Calu3 (cell line): ENCODE measurements around the gene ANKZF1. TPM values are rescaled to one million over a fixed set of nuclear protein-coding genes. Genes with fewer than 3 reads are reported as not detected.

ENCODE experiments used
- BruUV-seq: library from RNA; stranded (reverse); fragments of 400-500 nt; replicated peaks from 2 replicates; lab custom pipeline; 2021; lab: Mats Ljungman, UMichigan
- CTCF ChIA-PET: fragments of 300-600 bp; sonication (Branson Sonifier 250); formaldehyde crosslinking; loops from one replicate; lab custom pipeline; 2022; ENCODE audit warnings: antibody characterized with exemption; lab: Charles Lee
- DNase-seq: peaks from one replicate; pipeline ENCODE4 v3.0.0; 2022
- H3K27ac Mint-ChIP-seq: one replicate; pipeline ENCODE4 v1.8.0; 2022; ENCODE audit warnings: mixed read lengths; ENCODE audit not compliant: unreplicated experiment
- H3K27me3 Mint-ChIP-seq: one replicate; pipeline ENCODE4 v1.8.0; 2022; ENCODE audit warnings: mixed read lengths; ENCODE audit not compliant: unreplicated experiment
- H3K36me3 Mint-ChIP-seq: one replicate; pipeline ENCODE4 v1.8.0; 2022; ENCODE audit warnings: mild to moderate bottlenecking, moderate library complexity, mixed read lengths; ENCODE audit not compliant: insufficient read depth, unreplicated experiment
- H3K4me1 Mint-ChIP-seq: one replicate; pipeline ENCODE4 v1.8.0; 2022; ENCODE audit warnings: mild to moderate bottlenecking, low read depth, mixed read lengths; ENCODE audit not compliant: unreplicated experiment
- H3K4me3 Mint-ChIP-seq: one replicate; pipeline ENCODE4 v1.8.0; 2022; ENCODE audit warnings: mild to moderate bottlenecking, low read depth, moderate library complexity, mixed read lengths; ENCODE audit not compliant: unreplicated experiment
- H3K9me3 Mint-ChIP-seq: one replicate; pipeline ENCODE4 v1.8.0; 2022; ENCODE audit warnings: low read depth, mixed read lengths; ENCODE audit not compliant: unreplicated experiment
- CTCF ChIP-seq: fragments of 200-600 bp; IDR thresholded peaks from one replicate; pipeline ENCODE4 v1.8.0; 2022; ENCODE audit warnings: antibody characterized with exemption; ENCODE audit not compliant: unreplicated experiment
- intact Hi-C: fragments of 100-400 bp; cut with micrococcal nuclease; formaldehyde crosslinking; loops from one replicate; pipeline ENCODE4 v1.10.0; 2022; ENCODE audit not compliant: unreplicated experiment
- total RNA-seq: library from RNA; stranded (reverse); gene quantifications from 2 replicates; pipeline ENCODE4 v1.2.3, GENCODE V29; 2022

ANKZF1 gene
- total RNA-seq, 1 experiment from 2014 or later: 56.6 TPM

DNA sequence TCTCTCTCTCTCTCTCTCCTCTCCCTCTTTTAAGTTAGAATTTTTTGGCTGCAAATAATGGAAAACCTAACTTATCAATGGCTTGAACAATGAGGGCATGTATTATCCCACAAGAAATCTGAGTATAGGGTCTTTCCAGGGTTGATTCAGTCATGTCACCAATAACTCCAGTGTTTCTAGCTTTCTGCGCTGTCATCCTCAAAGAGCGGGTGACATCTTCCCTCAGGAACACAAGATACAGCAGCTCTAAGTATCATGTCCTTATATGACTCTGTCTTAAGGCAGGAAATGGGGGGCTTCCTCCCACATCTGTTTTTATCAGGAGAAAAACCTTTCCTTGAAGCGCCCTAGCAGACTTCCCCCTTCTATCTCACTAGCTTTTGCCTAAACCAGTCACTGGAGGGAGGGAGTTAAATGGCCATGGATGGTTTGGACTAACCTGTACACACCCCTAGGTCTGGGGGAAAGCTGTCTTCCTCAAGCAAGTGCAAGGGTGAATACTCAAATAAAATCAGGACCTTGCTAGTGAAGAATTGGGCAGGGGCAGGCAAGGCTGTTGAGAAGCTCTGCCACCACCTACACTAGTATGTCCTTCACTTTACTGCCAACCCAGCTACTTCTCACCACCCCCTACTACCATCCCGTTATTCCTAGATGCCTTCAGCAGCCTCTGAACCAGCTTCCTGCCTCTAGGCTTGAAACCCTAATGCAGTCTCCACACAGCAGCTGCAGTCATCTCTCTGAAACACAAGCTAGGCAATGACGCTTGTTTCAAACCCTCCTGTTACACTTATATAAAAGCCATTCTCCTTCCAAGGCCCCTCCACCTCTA, 31.6 kb downstream of the ANKZF1 start:
- Mint-ChIP-seq H3K4me1 (no peaks in the 10 kb centered on the region), H3K9me3 (no peaks in the 10 kb centered on the region), H3K27ac (no peak overlapping the region), H3K4me3 (no peak overlapping the region), H3K27me3 (peaks cover 36% of the 10 kb centered on the region), H3K36me3 (peaks cover 7% of the 10 kb centered on the region)
- BruUV-seq: no TSS peak
- intact Hi-C loops: no loop called here
- no peak for DNase-seq
- CTCF ChIA-PET: no interaction called here
- TF ChIP-seq CTCF: no peak

- CTCF ChIA-PET: no interaction called here
- H3K27me3 Mint-ChIP-seq: peaks cover 12% of the 10 kb centered on the region
- H3K9me3 Mint-ChIP-seq: no peaks in the 10 kb centered on the region
- no peak for DNase-seq
- no TSS peak for BruUV-seq
- H3K36me3 Mint-ChIP-seq: no peaks in the 10 kb centered on the region
- no peak overlapping the region for H3K27ac Mint-ChIP-seq
- H3K4me1 Mint-ChIP-seq: peaks cover 10% of the 10 kb centered on the region
- intact Hi-C loops: no loop called here
- no peak overlapping the region for H3K4me3 Mint-ChIP-seq
- TF ChIP-seq CTCF: no peak
These were observed 36.6 kb downstream of the ANKZF1 start for GRCh38 chr2:219266232-219266631.

GRCh38 chr2:219266886-219267285, 37.3 kb downstream of the ANKZF1 start:
- Mint-ChIP-seq H3K4me1 (peaks cover 10% of the 10 kb centered on the region), H3K4me3 (no peak overlapping the region), H3K27ac (no peak overlapping the region), H3K36me3 (no peaks in the 10 kb centered on the region), H3K27me3 (peaks cover 5% of the 10 kb centered on the region), H3K9me3 (no peaks in the 10 kb centered on the region)
- DNase-seq: no peak
- intact Hi-C loops: no loop called here
- TF ChIP-seq CTCF: no peak
- no TSS peak for BruUV-seq
- CTCF ChIA-PET: no interaction called here

GRCh38 chr2:219268294-219268693, 38.7 kb downstream of the ANKZF1 start:
- Mint-ChIP-seq H3K36me3 (no peaks in the 10 kb centered on the region), H3K4me1 (peaks cover 10% of the 10 kb centered on the region), H3K27me3 (no peaks in the 10 kb centered on the region), H3K4me3 (no peak overlapping the region), H3K9me3 (no peaks in the 10 kb centered on the region), H3K27ac (no peak overlapping the region)
- intact Hi-C loops: no loop called here
- TF ChIP-seq CTCF: no peak
- BruUV-seq: no TSS peak
- CTCF ChIA-PET: no interaction called here
- no peak for DNase-seq
